Spleen (tissue), 11 donors: ENCODE measurements around the gene FBXW7. TPM values are rescaled to one million over a fixed set of nuclear protein-coding genes. Genes with fewer than 3 reads are reported as not detected.

Experiments used
- DNase-seq: peaks from one replicate; pipeline ENCODE4 v3.0.0-alpha.2; 2020
- H3K27ac ChIP-seq, 8 donors: fragments of 200-600 bp; sonication (generic) in 7 of 8; 1 replicate in 4 of 8; 2 replicates in 4 of 8; pipeline versions ENCODE4 v1.5.0 to v1.8.0; 2016 to 2021; ENCODE audit warnings: inconsistent platforms in 4 of 8, mild to moderate bottlenecking in 4 of 8, moderate library complexity in 1 of 8
- H3K27me3 ChIP-seq, 7 donors: fragments of 200-600 bp; sonication (generic) in 6 of 7; replicated peaks in 1 of 7; 1 replicate in 4 of 7; 2 replicates in 3 of 7; pipeline versions ENCODE4 v1.5.0 to v1.8.0; 2016 to 2021; ENCODE audit warnings: inconsistent platforms in 3 of 7, mild to moderate bottlenecking in 1 of 7
- H3K36me3 ChIP-seq, 6 donors: fragments of 200-600 bp; sonication (generic) in 5 of 6; 1 replicate in 4 of 6; 2 replicates in 2 of 6; pipeline versions ENCODE4 v1.5.0 to v1.8.0; 2016 to 2021; ENCODE audit warnings: inconsistent platforms in 2 of 6
- H3K4me1 ChIP-seq, 6 donors: fragments of 200-600 bp; sonication (generic) in 5 of 6; 1 replicate in 3 of 6; 2 replicates in 3 of 6; pipeline versions ENCODE4 v1.5.0 to v1.8.0; 2016 to 2021; ENCODE audit warnings: inconsistent platforms in 3 of 6
- H3K4me3 ChIP-seq, 8 donors: fragments of 200-600 bp; sonication (generic) in 7 of 8; 1 replicate in 4 of 8; 2 replicates in 4 of 8; pipeline versions ENCODE4 v1.5.0 to v1.8.0; 2016 to 2021; ENCODE audit warnings: inconsistent platforms in 4 of 8, mild to moderate bottlenecking in 4 of 8, moderate library complexity in 2 of 8
- H3K9me3 ChIP-seq, 8 donors: fragments of 200-600 bp; sonication (generic) in 7 of 8; 1 replicate in 4 of 8; 2 replicates in 4 of 8; pipeline versions ENCODE4 v1.5.0 to v1.8.0; 2016 to 2021; ENCODE audit warnings: inconsistent platforms in 4 of 8
- POLR2A ChIP-seq, 3 donors: fragments of 450-650 bp; IDR thresholded peaks; one replicate each; pipeline ENCODE4 v1.5.1; 2017; ENCODE audit warnings: antibody characterized with exemption in 3 of 3, mild to moderate bottlenecking in 1 of 3
- POLR2AphosphoS5 ChIP-seq, 3 donors: sonication (generic); formaldehyde crosslinking; IDR thresholded peaks; one replicate each; pipeline ENCODE4 v1.5.1; 2017; ENCODE audit warnings: antibody characterized with exemption in 3 of 3
- whole genome bisulfite sequencing, 5 donors: extraction: QIAGEN DNeasy Blood & Tissue Kit in 3 of 5; methylation state at CpG; one replicate each; pipeline versions ENCODE4 v1.1.5 to v1.1.7; 2013 to 2018; 5-methylcytosine and 5-hydroxymethylcytosine counted together
- intact Hi-C: fragments of 100-400 bp; cut with DNase I; formaldehyde crosslinking; loops from one replicate; pipeline ENCODE4 v1.15.0; 2023; ENCODE audit warnings: low total_unique reads
- polyA plus RNA-seq, 3 donors: library from polyadenylated mRNA; stranded (reverse); fragments of 200-250 nt; gene quantifications; one replicate each; pipeline ENCODE4 v1.2.1, GENCODE V29; 2013
- total RNA-seq, 7 donors: library from RNA; depleted of rRNA in 3 of 7; stranded (reverse); fragments of >200 nt in 3 of 7; fragmentation: NEBNext Ultra II Directional in 4 of 7; extraction: Animal tissue kit (Norgen Biotek cat#: 25700) in 4 of 7; gene quantifications; one replicate each; pipeline versions ENCODE4 v1.1.0 to v1.2.1, GENCODE V29; 2016 to 2021
- TF ChIP-seq, protein P1 (sequence below), 11 experiments: fragments of 200-600 bp in 7 of 11; fragments of 450-650 bp in 4 of 11; sonication (generic) in 4 of 11; IDR thresholded peaks in 8 of 11; conservative IDR thresholded peaks in 3 of 11; 1 replicate in 7 of 11; 2 replicates in 4 of 11; pipeline versions ENCODE4 v1.4.0 to v1.8.0; 2016 to 2021; ENCODE audit warnings: antibody characterized with exemption in 11 of 11, inconsistent platforms in 4 of 11, mild to moderate bottlenecking in 1 of 11
- donor health status: healthy with polysubstance abuse.
- donor health status: DM: no; HTN: no; CAD: no; lungs with moderate emphysema.
- donor health status: DM: no; HTN: no; CAD: no.
- donor health status: Bipolar disorder and iron deficiency.
- donor health status: healthy.
- donor health status: DM: no; HTN: no; CAD: no.
- donor health status: DM: yes; HTN: yes; CAD: no.

The FBXW7 gene
- total and polyA plus RNA-seq, 10 donors, result 11.5 to 140 (median 79.9) TPM

DNA sequence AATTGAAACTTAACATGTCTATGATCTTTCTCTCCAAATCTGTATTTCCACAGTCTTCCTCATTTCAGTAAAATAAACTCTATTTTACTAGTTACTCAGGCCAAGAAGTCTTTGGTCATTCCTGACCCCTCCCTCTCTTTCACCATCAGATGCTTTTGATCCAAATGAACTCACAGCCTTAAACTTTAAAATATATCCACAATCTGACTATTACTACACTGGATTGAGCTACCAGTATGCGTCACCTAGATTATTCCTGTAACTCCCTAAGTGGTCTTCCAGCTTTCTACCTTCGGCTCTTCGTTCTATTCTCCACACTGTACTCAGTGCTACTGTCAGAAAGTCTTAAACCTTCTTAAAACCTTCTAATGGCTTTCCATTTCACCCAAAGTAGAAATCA is 195.1 kb downstream of the FBXW7 start:
- WGBS, 5 donors, result 96 to 98% (median 97%) methylated on average over 3 of the region's 3 CpGs
- no peak for TF ChIP-seq POLR2AphosphoS5 (IDR thresholded peaks at IDR 0.05)
- TF ChIP-seq, protein P1, sequence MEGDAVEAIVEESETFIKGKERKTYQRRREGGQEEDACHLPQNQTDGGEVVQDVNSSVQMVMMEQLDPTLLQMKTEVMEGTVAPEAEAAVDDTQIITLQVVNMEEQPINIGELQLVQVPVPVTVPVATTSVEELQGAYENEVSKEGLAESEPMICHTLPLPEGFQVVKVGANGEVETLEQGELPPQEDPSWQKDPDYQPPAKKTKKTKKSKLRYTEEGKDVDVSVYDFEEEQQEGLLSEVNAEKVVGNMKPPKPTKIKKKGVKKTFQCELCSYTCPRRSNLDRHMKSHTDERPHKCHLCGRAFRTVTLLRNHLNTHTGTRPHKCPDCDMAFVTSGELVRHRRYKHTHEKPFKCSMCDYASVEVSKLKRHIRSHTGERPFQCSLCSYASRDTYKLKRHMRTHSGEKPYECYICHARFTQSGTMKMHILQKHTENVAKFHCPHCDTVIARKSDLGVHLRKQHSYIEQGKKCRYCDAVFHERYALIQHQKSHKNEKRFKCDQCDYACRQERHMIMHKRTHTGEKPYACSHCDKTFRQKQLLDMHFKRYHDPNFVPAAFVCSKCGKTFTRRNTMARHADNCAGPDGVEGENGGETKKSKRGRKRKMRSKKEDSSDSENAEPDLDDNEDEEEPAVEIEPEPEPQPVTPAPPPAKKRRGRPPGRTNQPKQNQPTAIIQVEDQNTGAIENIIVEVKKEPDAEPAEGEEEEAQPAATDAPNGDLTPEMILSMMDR (IDR thresholded peaks at IDR 0.05 in 8 of 11, conservative IDR thresholded peaks at IDR 0.05 in 3 of 11), result no peak
- no peak for TF ChIP-seq POLR2A (IDR thresholded peaks at IDR 0.05)
- Histone ChIP-seq H3K4me1 (no peaks in the 10 kb centered on the region), H3K27ac (no peak overlapping the region), H3K27me3 (no peaks in the 10 kb centered on the region), H3K9me3 (no peaks in the 10 kb centered on the region), H3K36me3 (peaks cover 0 to 82% (median 11%) of the 10 kb centered on the region in 6 donors), H3K4me3 (no peak overlapping the region)
- no peak for DNase-seq
- intact Hi-C loops, result no loop called here

DNA sequence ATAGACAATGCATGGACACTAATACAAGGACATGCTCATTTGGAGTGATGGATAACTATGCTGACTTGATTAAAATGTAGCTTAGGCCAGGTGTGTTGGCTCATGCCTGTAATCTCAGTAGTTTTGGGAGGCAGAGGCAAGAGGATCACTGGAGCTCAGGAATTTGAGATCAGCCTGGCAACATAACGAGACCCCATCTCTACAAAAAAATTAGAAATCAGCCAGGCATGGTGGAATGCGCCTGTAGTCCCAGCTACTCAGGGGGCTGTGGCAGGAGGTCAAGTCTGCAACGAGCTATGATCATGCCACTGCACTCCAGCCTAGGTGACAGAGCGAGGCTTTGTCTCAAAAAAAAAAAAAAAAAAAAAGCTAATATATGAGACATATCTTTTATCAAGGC is 196.3 kb downstream of the FBXW7 start:
- no peak overlapping the region for H3K27ac ChIP-seq
- no peak for DNase-seq
- H3K27me3 ChIP-seq, result no peaks in the 10 kb centered on the region
- H3K36me3 ChIP-seq, result peaks cover 0 to 83% (median 11%) of the 10 kb centered on the region in 6 donors
- TF ChIP-seq POLR2AphosphoS5 (IDR thresholded peaks at IDR 0.05) (no peak), POLR2A (IDR thresholded peaks at IDR 0.05) (no peak)
- TF ChIP-seq, protein P1 (IDR thresholded peaks at IDR 0.05 in 8 of 11, conservative IDR thresholded peaks at IDR 0.05 in 3 of 11), result no peak
- WGBS, 5 donors, result 92 to 99% (median 98%) methylated on average over 4 of the region's 4 CpGs
- no peaks in the 10 kb centered on the region for H3K9me3 ChIP-seq
- H3K4me1 ChIP-seq, result no peaks in the 10 kb centered on the region
- H3K4me3 ChIP-seq, result no peak overlapping the region
- intact Hi-C loops, result no loop called here

DNA sequence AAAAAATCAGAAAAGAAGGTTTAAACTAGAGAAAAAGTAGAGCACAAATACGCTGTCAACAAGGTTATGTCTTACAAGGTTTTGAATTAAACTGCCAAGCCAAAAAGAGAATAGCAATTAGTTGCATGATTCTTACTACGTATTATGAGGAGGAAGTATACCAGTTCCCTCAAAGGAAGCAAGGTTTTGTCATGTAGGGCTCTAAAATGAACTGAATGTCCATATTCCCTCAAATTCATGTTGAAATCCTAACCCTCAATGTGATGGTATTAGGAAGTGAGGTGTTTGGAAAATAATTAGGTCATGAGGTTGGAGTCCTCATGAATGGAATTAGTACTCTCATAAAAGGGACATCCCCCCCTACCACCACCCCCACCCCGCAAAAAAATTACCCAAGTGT is 201.0 kb downstream of the FBXW7 start:
- Histone ChIP-seq H3K27me3 (no peaks in the 10 kb centered on the region), H3K9me3 (no peaks in the 10 kb centered on the region), H3K27ac (no peak overlapping the region), H3K36me3 (peaks cover 0 to 94% (median 30%) of the 10 kb centered on the region in 6 donors), H3K4me1 (no peaks in the 10 kb centered on the region), H3K4me3 (no peak overlapping the region)
- DNase-seq, result no peak
- WGBS, 5 donors, result 46 to 61% (median 54%) methylated on average over 3 of the region's 3 CpGs
- intact Hi-C loops, result no loop called here
- TF ChIP-seq POLR2A (IDR thresholded peaks at IDR 0.05), result no peak

DNA sequence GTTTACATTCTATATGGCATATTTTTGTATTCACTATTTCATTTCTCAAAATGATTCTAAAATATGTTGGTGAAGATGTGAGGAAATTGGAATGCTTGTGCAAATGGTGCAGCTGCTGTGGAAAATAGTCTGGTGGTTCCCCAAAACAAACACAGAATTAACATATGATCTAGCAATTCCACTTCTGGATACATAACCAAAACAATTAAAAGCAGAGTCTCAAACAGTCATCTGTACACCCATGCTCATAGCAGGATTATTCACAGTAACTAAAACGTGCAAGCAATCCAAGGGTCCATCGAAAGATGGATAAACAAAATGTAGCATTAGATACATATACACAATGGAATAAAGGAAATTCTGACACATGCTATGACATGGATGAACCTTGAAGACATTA is 204.8 kb downstream of the FBXW7 start:
- peaks cover 2 to 100% (median 43%) of the 10 kb centered on the region in 6 donors for H3K36me3 ChIP-seq
- no peak for DNase-seq

More for the DNA sequence above, 204.8 kb downstream of the FBXW7 start:
- Histone ChIP-seq H3K4me1 (no peaks in the 10 kb centered on the region), H3K27ac (no peak overlapping the region), H3K27me3 (no peaks in the 10 kb centered on the region), H3K9me3 (no peaks in the 10 kb centered on the region), H3K4me3 (no peak overlapping the region)
- TF ChIP-seq, protein P1 (IDR thresholded peaks at IDR 0.05 in 8 of 11, conservative IDR thresholded peaks at IDR 0.05 in 3 of 11), result no peak
- TF ChIP-seq POLR2A (IDR thresholded peaks at IDR 0.05) (no peak), POLR2AphosphoS5 (IDR thresholded peaks at IDR 0.05) (no peak)
- intact Hi-C loops, result no loop called here
- WGBS, 5 donors, result 94 to 98% (median 96%) methylated on average over 2 of the region's 2 CpGs
